ENCODE measurements around the gene TTC7B.
"Not testable (repeated sequence)": the region's sequence is repeated elsewhere in the genome, so short reads cannot be mapped to it uniquely, and the experiment has no call there.

TTC7B gene

DNA sequence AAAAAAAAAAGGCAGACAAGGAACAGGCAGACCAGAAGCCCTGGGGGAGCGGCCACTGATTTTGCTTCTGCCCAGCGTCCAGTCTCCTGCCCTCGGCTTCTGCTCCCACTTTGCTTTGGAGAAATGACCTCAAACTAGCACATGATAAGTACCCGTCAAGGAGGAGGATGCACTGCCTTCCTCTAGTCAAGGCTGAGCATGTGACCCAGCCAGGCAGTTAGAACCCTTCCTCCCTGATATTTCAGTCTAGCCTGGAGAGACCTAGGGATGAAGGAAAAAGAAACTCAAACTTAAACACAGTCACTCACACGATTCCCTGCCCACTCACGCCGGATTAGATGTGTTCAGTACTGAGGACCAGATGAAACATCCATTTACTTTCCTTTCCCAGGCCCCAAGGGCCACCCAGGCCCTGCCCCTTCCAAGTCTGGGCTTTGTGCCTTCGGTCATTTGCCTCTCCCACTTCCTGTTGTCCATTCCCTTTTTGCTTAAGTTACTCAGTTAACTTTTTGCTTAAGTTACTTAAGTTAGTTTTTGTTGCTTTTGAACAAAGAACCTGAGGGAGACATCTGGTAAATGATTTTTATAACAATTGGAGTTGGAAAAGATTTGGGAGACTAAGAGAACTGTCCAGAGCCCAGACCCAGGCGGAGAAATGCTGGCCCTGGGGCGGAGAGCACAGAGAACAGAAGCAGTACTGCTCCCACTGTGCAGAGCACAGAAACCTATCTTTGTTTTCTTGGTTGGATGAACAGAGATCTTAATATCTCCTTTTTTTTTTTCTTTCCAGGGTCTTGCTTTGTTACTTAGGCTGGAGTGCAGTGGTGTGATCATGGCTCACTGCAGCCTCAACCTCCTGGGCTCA lies 23.0 kb upstream of the TTC7B start:
- no peaks in the 10 kb centered on the region for H3K27me3 ChIP-seq (ENCODE audit: insufficient read depth, poor library complexity, severe bottlenecking)
- no peak overlapping the region for H3K27ac ChIP-seq (replicated peaks)
- TF ChIP-seq GABPA (IDR thresholded peaks at IDR 0.05; ENCODE audit: low read depth) (no peak), SPI1 (IDR thresholded peaks at IDR 0.05; ENCODE audit: borderline replicate concordance, low read depth) (no peak), POLR2AphosphoS5 (IDR thresholded peaks at IDR 0.05; ENCODE audit: low read depth) (no peak)
- TF ChIP-seq, protein P1, sequence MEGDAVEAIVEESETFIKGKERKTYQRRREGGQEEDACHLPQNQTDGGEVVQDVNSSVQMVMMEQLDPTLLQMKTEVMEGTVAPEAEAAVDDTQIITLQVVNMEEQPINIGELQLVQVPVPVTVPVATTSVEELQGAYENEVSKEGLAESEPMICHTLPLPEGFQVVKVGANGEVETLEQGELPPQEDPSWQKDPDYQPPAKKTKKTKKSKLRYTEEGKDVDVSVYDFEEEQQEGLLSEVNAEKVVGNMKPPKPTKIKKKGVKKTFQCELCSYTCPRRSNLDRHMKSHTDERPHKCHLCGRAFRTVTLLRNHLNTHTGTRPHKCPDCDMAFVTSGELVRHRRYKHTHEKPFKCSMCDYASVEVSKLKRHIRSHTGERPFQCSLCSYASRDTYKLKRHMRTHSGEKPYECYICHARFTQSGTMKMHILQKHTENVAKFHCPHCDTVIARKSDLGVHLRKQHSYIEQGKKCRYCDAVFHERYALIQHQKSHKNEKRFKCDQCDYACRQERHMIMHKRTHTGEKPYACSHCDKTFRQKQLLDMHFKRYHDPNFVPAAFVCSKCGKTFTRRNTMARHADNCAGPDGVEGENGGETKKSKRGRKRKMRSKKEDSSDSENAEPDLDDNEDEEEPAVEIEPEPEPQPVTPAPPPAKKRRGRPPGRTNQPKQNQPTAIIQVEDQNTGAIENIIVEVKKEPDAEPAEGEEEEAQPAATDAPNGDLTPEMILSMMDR (IDR thresholded peaks at IDR 0.05; ENCODE audit: insufficient read depth, low read length) = no peak
- TF ChIP-seq, protein P2, sequence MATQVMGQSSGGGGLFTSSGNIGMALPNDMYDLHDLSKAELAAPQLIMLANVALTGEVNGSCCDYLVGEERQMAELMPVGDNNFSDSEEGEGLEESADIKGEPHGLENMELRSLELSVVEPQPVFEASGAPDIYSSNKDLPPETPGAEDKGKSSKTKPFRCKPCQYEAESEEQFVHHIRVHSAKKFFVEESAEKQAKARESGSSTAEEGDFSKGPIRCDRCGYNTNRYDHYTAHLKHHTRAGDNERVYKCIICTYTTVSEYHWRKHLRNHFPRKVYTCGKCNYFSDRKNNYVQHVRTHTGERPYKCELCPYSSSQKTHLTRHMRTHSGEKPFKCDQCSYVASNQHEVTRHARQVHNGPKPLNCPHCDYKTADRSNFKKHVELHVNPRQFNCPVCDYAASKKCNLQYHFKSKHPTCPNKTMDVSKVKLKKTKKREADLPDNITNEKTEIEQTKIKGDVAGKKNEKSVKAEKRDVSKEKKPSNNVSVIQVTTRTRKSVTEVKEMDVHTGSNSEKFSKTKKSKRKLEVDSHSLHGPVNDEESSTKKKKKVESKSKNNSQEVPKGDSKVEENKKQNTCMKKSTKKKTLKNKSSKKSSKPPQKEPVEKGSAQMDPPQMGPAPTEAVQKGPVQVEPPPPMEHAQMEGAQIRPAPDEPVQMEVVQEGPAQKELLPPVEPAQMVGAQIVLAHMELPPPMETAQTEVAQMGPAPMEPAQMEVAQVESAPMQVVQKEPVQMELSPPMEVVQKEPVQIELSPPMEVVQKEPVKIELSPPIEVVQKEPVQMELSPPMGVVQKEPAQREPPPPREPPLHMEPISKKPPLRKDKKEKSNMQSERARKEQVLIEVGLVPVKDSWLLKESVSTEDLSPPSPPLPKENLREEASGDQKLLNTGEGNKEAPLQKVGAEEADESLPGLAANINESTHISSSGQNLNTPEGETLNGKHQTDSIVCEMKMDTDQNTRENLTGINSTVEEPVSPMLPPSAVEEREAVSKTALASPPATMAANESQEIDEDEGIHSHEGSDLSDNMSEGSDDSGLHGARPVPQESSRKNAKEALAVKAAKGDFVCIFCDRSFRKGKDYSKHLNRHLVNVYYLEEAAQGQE (IDR thresholded peaks at IDR 0.05; ENCODE audit: insufficient replicate concordance, low read depth) = no peak
- no peak for DNase-seq (ENCODE audit: low read depth in 1 of 2, low spot score in 1 of 2)
- no peak overlapping the region for H3K4me3 ChIP-seq (replicated peaks; ENCODE audit: insufficient read depth, low read length)

DNA sequence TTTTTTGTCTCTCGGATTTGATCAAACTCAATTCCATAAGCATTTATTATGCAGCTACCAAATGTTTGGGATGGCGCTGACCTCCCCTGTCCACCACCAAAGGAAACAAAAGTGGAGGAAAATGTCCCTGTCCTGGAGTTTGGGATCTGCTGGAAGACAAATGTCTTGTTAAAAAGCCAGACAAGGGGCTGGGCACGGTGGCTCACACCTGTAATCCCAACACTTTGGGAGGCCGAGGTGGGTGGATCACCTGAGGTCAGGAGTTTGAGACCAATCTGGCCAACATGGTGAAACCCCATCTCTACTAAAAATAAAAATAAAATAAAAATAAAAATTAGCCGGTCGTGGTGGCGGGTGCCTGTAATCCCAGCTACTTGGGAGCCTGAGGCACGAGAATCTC lies 22.3 kb upstream of the TTC7B start:
- not testable (repeated sequence) for H3K4me3 ChIP-seq (replicated peaks; ENCODE audit: insufficient read depth, low read length); DNase-seq (ENCODE audit: low read depth in 1 of 2, low spot score in 1 of 2); H3K27me3 ChIP-seq (ENCODE audit: insufficient read depth, poor library complexity, severe bottlenecking); H3K27ac ChIP-seq (replicated peaks)

DNA sequence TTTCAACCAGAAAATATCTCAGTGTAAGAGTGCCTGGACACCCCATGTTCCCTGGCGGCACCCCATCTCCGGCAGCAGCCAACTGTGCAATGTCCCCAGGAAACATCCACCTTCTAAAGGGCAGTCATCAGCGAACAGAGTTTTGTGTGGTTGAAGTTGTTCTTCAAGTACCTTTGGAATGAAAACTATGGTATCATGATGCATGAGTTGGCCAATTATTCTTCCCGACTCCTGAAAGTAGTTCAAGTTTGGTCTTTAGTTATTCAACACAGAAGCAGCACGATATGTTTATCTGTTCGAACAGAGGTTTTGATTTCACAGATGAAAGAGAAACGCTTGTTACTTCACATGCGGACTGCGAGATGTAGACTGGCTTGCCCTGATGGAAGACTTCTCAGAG lies 21.1 kb upstream of the TTC7B start:
- DNase-seq (ENCODE audit: low read depth in 1 of 2, low spot score in 1 of 2) = no peak
- TF ChIP-seq, protein P1 (IDR thresholded peaks at IDR 0.05; ENCODE audit: insufficient read depth, low read length) = no peak
- TF ChIP-seq, protein P2 (IDR thresholded peaks at IDR 0.05; ENCODE audit: insufficient replicate concordance, low read depth) = no peak
- no peak for TF ChIP-seq GABPA (IDR thresholded peaks at IDR 0.05; ENCODE audit: low read depth)
- no peak for TF ChIP-seq SPI1 (IDR thresholded peaks at IDR 0.05; ENCODE audit: borderline replicate concordance, low read depth)
- no peak for TF ChIP-seq POLR2AphosphoS5 (IDR thresholded peaks at IDR 0.05; ENCODE audit: low read depth)
- Histone ChIP-seq H3K27me3 (ENCODE audit: insufficient read depth, poor library complexity, severe bottlenecking) (no peaks in the 10 kb centered on the region), H3K27ac (replicated peaks) (no peak overlapping the region), H3K4me3 (replicated peaks; ENCODE audit: insufficient read depth, low read length) (no peak overlapping the region)

DNA sequence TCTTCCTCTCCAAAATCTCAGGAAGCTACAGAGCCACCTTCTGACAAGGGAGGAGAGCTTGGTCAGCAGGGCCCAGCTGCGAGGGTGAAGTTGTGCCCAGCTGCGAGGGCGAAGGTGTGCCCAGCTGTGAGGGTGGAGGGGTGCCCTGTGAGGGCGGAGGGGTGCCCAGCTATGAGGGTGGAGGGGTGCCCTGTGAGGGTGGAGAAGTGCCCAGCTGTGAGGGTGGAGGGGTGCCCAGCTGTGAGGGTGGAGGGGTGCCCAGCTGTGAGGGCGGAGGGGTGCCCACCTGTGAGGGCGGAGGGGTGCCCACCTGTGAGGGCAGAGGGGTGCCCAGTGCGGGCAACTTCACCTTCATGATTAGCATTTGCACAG lies 20.4 kb upstream of the TTC7B start:
- no peak overlapping the region for H3K4me3 ChIP-seq (replicated peaks; ENCODE audit: insufficient read depth, low read length)
- peak overlapping the region; percentile 23; the same call in 1 of the 2 replicates for H3K27ac ChIP-seq (replicated peaks)
- DNase-seq (ENCODE audit: low read depth in 1 of 2, low spot score in 1 of 2) = no peak
- TF ChIP-seq SPI1 (IDR thresholded peaks at IDR 0.05; ENCODE audit: borderline replicate concordance, low read depth) = no peak
- TF ChIP-seq GABPA (IDR thresholded peaks at IDR 0.05; ENCODE audit: low read depth) = no peak
- TF ChIP-seq POLR2AphosphoS5 (IDR thresholded peaks at IDR 0.05; ENCODE audit: low read depth) = peak; percentile 29; the same call in 1 of the 2 replicates
- TF ChIP-seq, protein P2 (IDR thresholded peaks at IDR 0.05; ENCODE audit: insufficient replicate concordance, low read depth) = no peak
- TF ChIP-seq, protein P1 (IDR thresholded peaks at IDR 0.05; ENCODE audit: insufficient read depth, low read length) = no peak
- no peaks in the 10 kb centered on the region for H3K27me3 ChIP-seq (ENCODE audit: insufficient read depth, poor library complexity, severe bottlenecking)

Measured in HL-60 (cell line).